ENCODE measurements around the gene GDPD5. TPM values are rescaled to one million over a fixed set of nuclear protein-coding genes. Genes with fewer than 3 reads are reported as not detected.

Gene GDPD5
- total and polyA plus RNA-seq, 9 of the 15 experiments (the other 6 are each of a cell fraction or from before 2014, with no cell fraction given): 0.32 to 27.3 (median 8.0) TPM

GRCh38 chr11:75399344-75400145 lies 126.2 kb downstream of the GDPD5 start, which contains the start of gene RPS3 (continued):
- TF ChIP-seq AFF4 (CRISPR knock-in tag; IDR thresholded peaks at IDR 0.05) (peak; percentile 98), ZNF134 (CRISPR knock-in tag; conservative IDR thresholded peaks at IDR 0.05) (no peak), CHD4 (IDR thresholded peaks at IDR 0.05; ENCODE audit: insufficient read depth, insufficient replicate concordance, low read depth, low read length, poor library complexity, severe bottlenecking) (no peak), MXD1 (CRISPR knock-in tag; IDR thresholded peaks at IDR 0.05; ENCODE audit: borderline replicate concordance, poor library complexity, severe bottlenecking) (peak; percentile 9)
- TF ChIP-seq, protein P1, sequence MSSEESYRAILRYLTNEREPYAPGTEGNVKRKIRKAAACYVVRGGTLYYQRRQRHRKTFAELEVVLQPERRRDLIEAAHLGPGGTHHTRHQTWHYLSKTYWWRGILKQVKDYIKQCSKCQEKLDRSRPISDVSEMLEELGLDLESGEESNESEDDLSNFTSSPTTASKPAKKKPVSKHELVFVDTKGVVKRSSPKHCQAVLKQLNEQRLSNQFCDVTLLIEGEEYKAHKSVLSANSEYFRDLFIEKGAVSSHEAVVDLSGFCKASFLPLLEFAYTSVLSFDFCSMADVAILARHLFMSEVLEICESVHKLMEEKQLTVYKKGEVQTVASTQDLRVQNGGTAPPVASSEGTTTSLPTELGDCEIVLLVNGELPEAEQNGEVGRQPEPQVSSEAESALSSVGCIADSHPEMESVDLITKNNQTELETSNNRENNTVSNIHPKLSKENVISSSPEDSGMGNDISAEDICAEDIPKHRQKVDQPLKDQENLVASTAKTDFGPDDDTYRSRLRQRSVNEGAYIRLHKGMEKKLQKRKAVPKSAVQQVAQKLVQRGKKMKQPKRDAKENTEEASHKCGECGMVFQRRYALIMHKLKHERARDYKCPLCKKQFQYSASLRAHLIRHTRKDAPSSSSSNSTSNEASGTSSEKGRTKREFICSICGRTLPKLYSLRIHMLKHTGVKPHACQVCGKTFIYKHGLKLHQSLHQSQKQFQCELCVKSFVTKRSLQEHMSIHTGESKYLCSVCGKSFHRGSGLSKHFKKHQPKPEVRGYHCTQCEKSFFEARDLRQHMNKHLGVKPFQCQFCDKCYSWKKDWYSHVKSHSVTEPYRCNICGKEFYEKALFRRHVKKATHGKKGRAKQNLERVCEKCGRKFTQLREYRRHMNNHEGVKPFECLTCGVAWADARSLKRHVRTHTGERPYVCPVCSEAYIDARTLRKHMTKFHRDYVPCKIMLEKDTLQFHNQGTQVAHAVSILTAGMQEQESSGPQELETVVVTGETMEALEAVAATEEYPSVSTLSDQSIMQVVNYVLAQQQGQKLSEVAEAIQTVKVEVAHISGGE (CRISPR knock-in tag; IDR thresholded peaks at IDR 0.05): peak; percentile 78 to 95 (median 79); a peak in 5 of 6 replicates
